GM18507 (cell line): ENCODE data around the gene DLGAP1.
"Not testable (repeated sequence)": the region's sequence is repeated elsewhere in the genome, so short reads cannot be mapped to it uniquely, and the experiment has no call there.

Experiments used
- DNase-seq: peaks from one replicate; pipeline ENCODE4 v3.0.0; 2011; ENCODE audit warnings: low read depth; ENCODE audit not compliant: insufficient read length; ENCODE audit errors: extremely low spot score
- FAIRE-seq: peaks from 2 replicates; lab custom pipeline; 2011; peaks lifted over from hg19 to GRCh38; lab: Jason Lieb, UNC

The DLGAP1 gene

GRCh38 chr18:4455113-4455811, at the start of gene DLGAP1:
Gene DLGAP1 (minus strand): TSS chr18:4455307.
- no peak for FAIRE-seq
- no peak for DNase-seq

- not testable (repeated sequence) for DNase-seq, FAIRE-seq
Measured at GRCh38 chr18:4494703-4495284, 39.7 kb upstream of the DLGAP1 start.

- DNase-seq (no peak), FAIRE-seq (no peak)
Measured at GRCh38 chr18:4468511-4468910, 13.4 kb upstream of the DLGAP1 start.

- no peak for DNase-seq
- no peak for FAIRE-seq
Measured at GRCh38 chr18:4454537-4455112, 482 bp downstream of the DLGAP1 start.

- no peak for FAIRE-seq
- DNase-seq: no peak
Measured at GRCh38 chr18:4453874-4454536, 1.1 kb downstream of the DLGAP1 start.

GRCh38 chr18:4453567-4453873, 1.6 kb downstream of the DLGAP1 start:
- DNase-seq: no peak
- FAIRE-seq: no peak

GRCh38 chr18:4450065-4450658, 4.9 kb downstream of the DLGAP1 start:
- DNase-seq (no peak), FAIRE-seq (no peak)

GRCh38 chr18:4445902-4446301, 9.2 kb downstream of the DLGAP1 start:
- DNase-seq (no peak), FAIRE-seq (no peak)

- FAIRE-seq: no peak
Measured at GRCh38 chr18:4444306-4444705, 10.8 kb downstream of the DLGAP1 start.

GRCh38 chr18:4441098-4441497, 14.0 kb downstream of the DLGAP1 start:
- DNase-seq: no peak
- no peak for FAIRE-seq

More at GRCh38 chr18:4444306-4444705, 10.8 kb downstream of the DLGAP1 start:
- no peak for DNase-seq

- DNase-seq (no peak), FAIRE-seq (no peak)
Measured at GRCh38 chr18:4438938-4439337, 16.2 kb downstream of the DLGAP1 start.

GRCh38 chr18:4433717-4434116, 21.4 kb downstream of the DLGAP1 start:
- no peak for FAIRE-seq
- DNase-seq: no peak

GRCh38 chr18:4430836-4431235, 24.3 kb downstream of the DLGAP1 start:
- FAIRE-seq (no peak), DNase-seq (no peak)

- no peak for DNase-seq
- no peak for FAIRE-seq
Measured at GRCh38 chr18:4417714-4418113, 37.4 kb downstream of the DLGAP1 start.

GRCh38 chr18:4416976-4417375, 38.1 kb downstream of the DLGAP1 start:
- DNase-seq (no peak), FAIRE-seq (no peak)

GRCh38 chr18:4412286-4412685, 42.8 kb downstream of the DLGAP1 start:
- FAIRE-seq (no peak), DNase-seq (no peak)

- DNase-seq (no peak), FAIRE-seq (no peak)
Measured at GRCh38 chr18:4406856-4407255, 48.3 kb downstream of the DLGAP1 start.

- no peak for FAIRE-seq
Measured at GRCh38 chr18:4405965-4406364, 49.1 kb downstream of the DLGAP1 start.

GRCh38 chr18:4403836-4404235, 51.3 kb downstream of the DLGAP1 start:
- DNase-seq (no peak), FAIRE-seq (no peak)

More at GRCh38 chr18:4405965-4406364, 49.1 kb downstream of the DLGAP1 start:
- DNase-seq: no peak

- peak; percentile 31 for FAIRE-seq
- DNase-seq: no peak
Measured at GRCh38 chr18:4400911-4401310, 54.2 kb downstream of the DLGAP1 start.
